OCI-LY3 (cell line): ENCODE results near the gene ZNF488.

Source experiments
- CTCF ChIP-seq: fragments of 200-600, 300-600 bp; sonication (generic); IDR thresholded peaks from 2 replicates; pipeline ENCODE4 v1.5.1; 2014; ENCODE audit warnings: antibody characterized with exemption, low read length, low read depth
- EZH2phosphoT487 ChIP-seq: fragments of 200-600 bp; shearing (Covaris generic); IDR thresholded peaks from 2 replicates; pipeline ENCODE4 v1.6.1; 2018; ENCODE audit warnings: antibody characterized with exemption, mixed run types, low read depth

- TF ChIP-seq CTCF = no peak
- no peak for TF ChIP-seq EZH2phosphoT487
Measured at GRCh38 chr10:47404446-47404845, 20.4 kb upstream of the ZNF488 start.
